T1000 (cell line): ENCODE measurements around the gene CPNE9.

Source experiments
- DNase-seq: peaks from one replicate; lab custom pipeline; 2025; ENCODE audit warnings: mixed read lengths; lab: John Stamatoyannopoulos, UW

The CPNE9 gene

DNA sequence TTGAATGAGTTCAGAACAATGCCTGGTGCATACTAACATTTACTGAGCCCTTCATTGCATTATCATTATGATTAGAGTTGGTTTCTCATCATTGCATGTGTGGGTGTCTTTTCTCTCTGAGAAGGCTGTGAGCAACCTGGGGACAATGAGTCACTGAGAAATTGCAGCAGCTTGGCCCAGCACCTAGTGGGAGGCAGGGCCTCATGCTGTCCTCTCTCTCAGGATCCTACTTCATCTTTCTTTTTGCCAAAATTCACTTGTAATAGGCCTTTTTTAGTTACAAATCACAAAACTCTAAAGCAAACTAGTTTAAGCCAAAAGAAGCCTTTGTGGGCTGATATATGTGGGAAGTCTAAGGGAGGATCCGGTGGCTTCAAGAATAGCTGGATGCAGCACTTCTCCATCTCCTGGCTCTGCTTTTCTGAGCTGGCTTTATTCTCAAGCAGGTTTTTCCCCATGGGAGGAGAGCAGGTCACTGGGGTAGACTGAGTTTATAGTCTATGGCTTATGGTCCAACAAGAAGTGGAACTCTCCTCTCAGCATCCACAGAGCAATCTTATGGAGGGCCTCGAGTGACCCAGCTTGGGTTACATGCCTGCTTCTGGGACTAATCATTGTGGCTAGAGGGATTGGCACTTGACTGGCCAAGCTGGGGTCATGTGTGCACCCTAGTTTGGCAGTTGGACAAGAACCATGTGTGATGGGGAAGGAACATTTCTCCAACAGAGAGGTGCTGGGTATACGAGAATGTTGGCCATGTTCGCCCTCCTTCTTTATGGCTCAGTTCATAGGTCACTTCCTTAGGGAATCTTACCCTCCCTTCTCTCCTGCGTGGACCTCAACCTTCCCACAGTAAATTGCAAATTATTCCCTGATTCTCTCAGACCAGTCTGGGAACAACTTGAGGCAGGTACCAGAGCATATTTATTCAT, 74.8 kb downstream of the CPNE9 start:
- DNase-seq = no peak

- DNase-seq = no peak
Observed at GRCh38 chr3:9779075-9779593, 75.5 kb downstream of the CPNE9 start.
